ENCODE data around the gene AIP.

The AIP gene

DNA sequence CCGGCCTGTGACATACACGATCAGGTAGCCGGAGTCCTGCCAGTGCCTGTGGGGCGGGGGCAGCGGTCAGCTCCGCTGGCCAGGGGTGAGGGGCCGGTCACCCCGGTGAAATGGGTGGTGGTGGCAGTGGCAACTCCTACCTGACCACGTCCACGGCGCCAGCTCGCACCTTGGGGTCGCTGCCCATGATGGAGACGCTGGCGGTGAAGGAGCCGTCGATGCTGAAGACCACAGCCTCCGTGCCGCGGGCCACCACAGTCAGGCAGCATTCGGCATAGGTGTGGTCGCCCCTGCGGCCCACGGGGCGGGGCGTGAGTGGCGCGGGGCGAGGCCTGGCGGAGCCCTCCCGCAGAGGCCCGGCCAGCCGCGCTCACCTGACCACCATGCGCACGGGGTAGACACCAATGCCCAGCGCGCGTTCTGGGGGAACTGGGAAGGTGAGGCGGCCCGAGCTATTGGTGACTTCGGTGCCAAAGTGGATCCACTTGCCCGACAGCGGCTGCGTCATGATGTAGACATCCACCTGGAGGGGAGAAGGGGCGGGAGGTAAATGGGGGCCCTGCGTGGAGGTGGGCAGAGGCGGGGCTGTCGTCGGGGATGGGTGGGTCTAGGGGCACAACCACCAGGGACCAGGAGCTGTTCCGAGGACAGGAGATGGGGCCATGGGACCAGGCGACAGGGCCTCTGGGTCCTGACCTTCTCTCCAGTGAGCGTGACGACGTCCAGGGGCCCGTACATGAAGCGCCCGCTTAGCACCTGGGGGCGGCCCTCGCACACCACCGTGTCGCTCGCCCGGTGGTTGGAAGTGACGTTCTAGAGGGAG is 10.9 kb downstream of the AIP start:
- no peak for DNase-seq (ENCODE audit: low spot score)

GRCh38 chr11:67494371-67495233 is 11.8 kb downstream of the AIP start:
- no peak for DNase-seq (ENCODE audit: low spot score)

GRCh38 chr11:67495234-67496005 is 12.6 kb downstream of the AIP start:
- DNase-seq (ENCODE audit: low spot score) = no peak

DNA sequence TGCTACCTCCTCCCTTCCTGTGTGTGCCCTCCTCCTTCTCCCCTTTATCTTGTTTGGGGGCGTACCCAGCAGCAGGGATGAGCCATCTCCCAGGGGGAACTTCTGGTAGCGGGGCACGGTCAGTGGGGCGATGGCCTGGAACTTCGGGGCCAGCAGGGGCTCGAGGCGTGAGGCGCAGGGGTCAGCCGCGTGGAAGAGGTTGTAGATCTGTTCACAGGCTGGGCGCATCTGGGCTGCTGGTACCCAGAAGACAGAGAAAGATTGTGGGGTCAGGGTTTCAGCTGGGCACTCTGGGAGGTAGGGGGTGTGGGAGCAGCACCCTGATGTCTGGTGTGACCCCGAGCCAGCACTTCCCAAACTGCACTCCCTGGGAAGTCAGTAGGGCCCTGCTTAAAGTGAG is 13.3 kb downstream of the AIP start:
- no peak for DNase-seq (ENCODE audit: low spot score)

DNA sequence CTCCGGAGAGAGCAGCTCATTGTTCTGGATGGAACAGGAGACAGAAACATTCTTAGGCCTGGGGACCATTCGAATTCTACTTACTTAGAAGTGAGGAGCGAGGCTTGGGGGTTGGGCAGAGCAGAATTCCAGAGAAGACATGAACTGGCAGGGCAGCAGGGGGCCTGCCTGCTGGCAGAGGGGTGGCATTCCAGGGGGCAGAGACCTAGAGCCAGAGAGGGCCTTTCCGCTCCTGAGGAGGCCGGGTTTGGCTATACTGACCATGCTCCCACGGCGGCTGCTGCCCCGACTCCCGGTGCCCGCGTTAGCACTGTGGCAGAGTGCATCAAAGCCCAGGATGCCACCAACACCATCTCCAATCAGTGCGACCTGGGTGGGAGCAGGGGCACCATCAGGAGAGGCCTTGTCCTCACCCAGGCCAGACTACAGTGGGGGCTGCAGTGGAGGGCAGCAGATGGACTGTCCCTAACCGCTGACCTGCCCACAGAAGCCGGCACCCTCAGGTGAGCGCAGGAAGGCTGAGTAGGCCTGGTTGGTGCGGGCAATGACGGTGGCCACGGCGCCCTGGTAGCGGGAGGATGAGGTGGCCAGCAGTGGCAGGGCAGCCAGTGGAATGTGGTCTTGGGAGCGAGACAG is 14.9 kb downstream of the AIP start:
- DNase-seq (ENCODE audit: low spot score) = no peak

- DNase-seq (ENCODE audit: low spot score) = no peak
These were observed 15.7 kb downstream of the AIP start for GRCh38 chr11:67498544-67498972.

- DNase-seq (ENCODE audit: low spot score) = no peak
These were observed 17.1 kb downstream of the AIP start for GRCh38 chr11:67499808-67500483.

- DNase-seq (ENCODE audit: low spot score) = no peak
These were observed 17.6 kb downstream of the AIP start for GRCh38 chr11:67500484-67500821.

DNA sequence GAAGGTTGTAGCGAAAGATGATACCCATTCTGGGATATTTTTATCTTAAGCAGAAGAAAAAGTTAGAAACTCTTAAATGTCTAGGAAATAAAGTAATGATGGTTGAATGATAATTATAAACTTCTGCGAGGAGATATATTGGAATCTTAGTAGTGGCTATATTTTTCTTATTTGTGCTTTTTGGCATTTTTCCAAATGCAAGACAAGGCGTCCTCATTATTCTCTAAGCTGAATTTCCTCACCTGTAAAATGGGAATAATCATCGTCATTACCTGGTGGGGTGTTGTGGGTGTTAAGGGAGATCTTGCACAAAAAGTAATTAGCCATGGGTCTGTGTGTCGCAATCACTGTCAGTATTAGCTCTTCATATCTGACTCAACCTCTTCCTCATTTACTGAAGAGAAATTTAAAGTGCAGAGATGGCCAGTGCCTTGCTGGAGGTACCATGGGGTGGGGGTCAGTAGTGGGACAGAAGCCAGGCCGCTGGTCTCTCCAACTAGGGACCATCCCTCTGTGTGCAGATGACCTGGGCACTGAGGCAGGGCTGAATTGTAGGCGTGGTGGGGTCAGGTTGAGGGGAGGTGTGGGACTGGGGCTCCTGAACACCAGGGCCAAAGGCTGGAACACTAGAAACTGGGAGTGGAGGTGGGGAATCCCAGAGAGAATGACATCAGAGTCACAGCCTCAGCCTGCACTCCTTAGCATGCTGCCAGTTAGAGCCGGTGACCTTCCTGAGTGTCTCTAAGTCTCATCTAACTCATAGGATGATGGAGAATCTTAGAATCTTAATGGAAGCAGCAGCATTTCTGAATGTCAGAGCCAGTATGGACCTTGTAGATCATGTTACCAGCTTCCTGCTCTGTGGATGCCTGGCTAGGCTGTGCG is 18.2 kb downstream of the AIP start:
- DNase-seq (ENCODE audit: low spot score) = no peak

- DNase-seq (ENCODE audit: low spot score) = no peak
These were observed 19.0 kb downstream of the AIP start for GRCh38 chr11:67501854-67502253.

DNA sequence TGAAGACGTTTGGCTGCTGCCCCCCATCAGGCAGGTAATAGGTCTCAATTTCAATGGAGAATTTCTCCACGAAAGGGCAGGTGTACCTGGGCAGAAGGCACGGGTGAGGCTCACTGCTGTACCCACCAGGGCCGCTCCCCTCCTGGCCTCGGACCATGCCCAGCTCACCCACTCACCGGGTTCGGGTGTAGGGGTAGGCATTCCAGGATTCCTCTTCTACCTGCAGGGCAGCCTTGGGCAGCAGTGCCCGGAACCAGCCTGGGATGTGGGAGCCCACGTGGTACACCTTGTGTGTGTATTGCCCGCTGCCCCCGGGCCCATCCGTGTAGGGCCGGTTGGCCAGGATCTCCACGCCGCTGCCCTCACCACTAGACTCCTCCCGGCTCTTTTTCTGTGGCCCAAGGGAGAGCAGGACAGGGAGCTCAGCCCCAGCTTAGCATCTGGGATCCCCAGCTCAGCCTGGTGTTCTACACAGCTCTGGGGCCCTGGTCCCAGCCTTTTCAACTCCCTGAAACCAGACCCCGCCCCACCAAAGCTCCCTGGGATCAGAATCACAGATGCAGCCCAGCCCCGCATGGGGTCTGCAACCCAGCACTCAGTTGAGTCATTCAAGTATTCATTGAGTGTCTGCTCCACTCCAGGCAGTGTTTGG is 19.6 kb downstream of the AIP start:
- no peak for DNase-seq (ENCODE audit: low spot score)

GRCh38 chr11:67503119-67504004 is 20.5 kb downstream of the AIP start:
- DNase-seq (ENCODE audit: low spot score) = no peak

DNA sequence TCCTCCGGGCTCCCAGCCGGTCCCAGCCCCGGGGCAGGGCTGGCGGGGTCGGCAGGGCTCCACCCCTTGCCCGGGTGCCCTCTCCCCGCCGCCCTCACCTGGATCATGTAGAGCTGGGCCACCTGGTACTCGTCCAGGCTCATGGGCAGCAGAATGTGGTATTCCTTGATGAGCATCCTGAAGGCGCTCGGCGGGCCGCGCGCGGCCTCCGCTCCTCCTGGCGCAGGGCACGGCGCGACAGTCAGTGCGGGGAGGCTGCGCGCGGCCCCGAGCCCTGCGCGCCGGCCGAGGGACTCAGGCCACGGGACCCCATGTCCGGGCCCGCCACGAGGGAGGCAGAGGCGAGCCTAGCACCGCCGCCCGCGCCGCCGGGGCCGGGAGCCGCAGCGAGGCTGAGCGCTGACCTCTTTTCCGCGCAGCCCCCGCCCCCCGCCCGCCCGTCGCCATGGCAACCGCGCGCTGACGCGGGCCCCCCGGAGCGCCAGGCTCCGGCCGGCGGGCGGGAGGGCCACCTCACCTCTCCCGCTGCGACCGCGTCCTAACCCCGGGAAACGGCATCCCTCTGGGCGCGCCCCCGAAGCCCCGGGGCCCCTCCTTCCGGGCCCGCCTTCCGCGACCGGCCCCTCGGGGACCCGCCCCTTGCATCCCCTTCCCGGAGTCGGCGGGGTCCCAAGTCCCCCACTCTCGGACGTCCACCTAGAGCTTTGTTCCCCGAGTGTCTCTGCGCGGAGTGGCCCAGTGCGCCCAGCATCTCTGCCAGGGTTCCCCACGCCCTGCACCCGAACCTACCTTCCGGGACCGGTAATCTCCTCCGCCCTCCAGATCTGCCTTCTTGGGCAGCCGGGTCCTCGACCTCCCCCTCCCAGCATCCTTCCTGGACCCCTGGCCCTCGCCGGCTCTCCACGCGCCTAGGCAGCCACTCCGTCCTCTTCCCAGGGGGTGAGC is 21.5 kb downstream of the AIP start:
- peak; percentile 38 for DNase-seq (ENCODE audit: low spot score)

- peak; percentile 48 for DNase-seq (ENCODE audit: low spot score)
These were observed 22.2 kb downstream of the AIP start, which contains the start of gene PITPNM1 for GRCh38 chr11:67504950-67505581. TSS of gene PITPNM1 (minus strand) at chr11:67505363. CDS start at chr11:67504180, 1,183 bp downstream.

DNA sequence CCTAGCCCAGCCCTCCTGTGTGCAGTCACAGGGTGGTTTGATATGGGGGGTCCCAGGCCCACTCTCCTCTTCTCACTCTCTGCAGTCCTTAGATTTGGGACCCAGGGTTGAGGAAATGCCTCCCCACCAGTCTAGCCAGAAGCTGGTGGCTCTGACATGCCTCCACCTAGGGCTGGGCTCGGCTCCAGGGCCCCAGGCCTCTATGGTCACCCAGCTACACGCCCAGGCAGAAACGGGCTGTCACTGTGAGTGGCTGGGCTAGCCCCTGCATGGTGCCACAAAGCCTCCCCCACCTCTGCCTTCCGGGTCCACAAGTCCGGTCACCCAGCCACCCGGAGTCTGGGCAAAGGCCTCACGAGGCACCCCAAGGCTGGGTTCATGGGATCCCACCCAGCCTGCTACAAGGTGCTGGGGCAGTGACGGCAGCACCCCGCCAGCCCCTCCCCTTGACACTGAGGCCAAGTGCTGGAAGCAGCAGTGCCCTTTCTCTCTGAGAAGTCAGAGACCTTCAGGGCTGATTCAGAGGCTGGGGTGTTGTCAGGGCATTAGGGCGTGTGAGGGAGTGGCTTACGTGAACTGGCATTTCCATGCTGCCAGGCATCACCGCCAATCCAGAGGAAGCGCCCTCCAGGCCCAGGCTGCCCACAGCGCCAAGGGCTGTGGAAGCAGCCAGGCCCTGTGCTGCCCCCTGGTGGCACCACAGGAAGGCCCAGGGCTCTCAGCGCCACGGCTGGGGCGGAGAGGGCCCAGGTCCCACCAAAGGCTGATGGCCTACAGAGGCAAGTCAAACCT is 23.0 kb downstream of the AIP start:
- DNase-seq (ENCODE audit: low spot score) = peak; percentile 94

DNA sequence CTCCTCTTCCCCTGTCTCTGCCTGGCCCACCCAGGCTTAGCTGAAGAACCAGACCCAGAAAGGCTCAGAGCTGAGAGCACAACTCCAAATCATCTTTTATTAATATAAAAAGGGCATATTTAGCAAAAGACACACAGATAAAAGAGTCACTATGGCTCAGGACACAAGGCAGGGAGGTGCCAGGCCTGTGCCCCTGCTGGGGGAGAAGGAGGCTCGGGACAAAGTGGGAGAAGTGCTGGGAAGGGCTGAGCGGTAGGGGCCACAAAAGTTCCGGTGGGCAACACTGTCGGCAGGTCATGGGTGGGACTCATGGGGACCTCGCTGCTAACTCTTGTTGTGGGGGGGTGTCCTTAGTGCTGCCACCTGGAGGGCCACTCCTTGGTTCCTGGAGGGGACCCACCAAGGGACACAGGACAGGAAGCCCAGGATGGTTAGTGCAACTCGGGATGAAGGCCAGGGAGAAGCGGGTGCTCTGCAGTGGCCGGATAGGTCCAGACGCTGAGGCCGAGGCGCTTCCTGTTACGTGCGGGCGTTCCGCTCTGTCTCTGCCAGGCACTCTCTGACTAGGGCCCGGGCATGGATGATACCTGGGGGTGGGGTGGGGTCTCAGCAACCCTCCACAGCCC is 23.7 kb downstream of the AIP start:
- DNase-seq (ENCODE audit: low spot score) = no peak
